ENCODE data around the gene SLC1A6. TPM values are rescaled to one million over a fixed set of nuclear protein-coding genes. Genes with fewer than 3 reads are reported as not detected.

SLC1A6 gene
- total RNA-seq, 1 donor from 2014 or later, result not detected

DNA sequence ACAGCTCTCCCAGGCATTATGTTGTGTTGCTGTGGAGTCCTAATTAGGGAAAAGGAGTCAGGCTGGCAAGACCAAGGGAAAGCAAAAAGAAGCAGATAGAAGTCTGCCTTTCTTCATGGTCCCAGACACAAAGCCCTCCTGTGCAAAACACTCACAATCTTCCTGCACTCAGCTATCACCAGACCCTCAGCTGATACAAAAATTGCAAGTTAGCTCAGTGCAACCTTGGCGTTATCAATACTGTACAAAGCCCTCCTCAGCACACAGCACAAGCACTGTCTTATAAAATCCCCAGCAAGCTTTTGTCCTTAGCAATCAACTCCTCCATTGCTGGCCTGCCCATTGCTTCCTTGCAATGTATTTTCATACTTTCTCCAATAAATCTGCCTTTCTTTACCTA lies 35.2 kb downstream of the SLC1A6 start:
- TF ChIP-seq, protein P1, sequence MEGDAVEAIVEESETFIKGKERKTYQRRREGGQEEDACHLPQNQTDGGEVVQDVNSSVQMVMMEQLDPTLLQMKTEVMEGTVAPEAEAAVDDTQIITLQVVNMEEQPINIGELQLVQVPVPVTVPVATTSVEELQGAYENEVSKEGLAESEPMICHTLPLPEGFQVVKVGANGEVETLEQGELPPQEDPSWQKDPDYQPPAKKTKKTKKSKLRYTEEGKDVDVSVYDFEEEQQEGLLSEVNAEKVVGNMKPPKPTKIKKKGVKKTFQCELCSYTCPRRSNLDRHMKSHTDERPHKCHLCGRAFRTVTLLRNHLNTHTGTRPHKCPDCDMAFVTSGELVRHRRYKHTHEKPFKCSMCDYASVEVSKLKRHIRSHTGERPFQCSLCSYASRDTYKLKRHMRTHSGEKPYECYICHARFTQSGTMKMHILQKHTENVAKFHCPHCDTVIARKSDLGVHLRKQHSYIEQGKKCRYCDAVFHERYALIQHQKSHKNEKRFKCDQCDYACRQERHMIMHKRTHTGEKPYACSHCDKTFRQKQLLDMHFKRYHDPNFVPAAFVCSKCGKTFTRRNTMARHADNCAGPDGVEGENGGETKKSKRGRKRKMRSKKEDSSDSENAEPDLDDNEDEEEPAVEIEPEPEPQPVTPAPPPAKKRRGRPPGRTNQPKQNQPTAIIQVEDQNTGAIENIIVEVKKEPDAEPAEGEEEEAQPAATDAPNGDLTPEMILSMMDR (conservative IDR thresholded peaks at IDR 0.05; ENCODE audit: low read depth, low read length), result no peak
- H3K4me3 ChIP-seq (ENCODE audit: low read depth, low read length), result no peak overlapping the region
- DNase-seq (ENCODE audit: low read depth), result no peak

GRCh38 chr19:14943601-14944000 lies 36.1 kb downstream of the SLC1A6 start:
- TF ChIP-seq, protein P1 (conservative IDR thresholded peaks at IDR 0.05; ENCODE audit: low read depth, low read length), result no peak
- no peak for DNase-seq (ENCODE audit: low read depth)
- no peak overlapping the region for H3K4me3 ChIP-seq (ENCODE audit: low read depth, low read length)

DNA sequence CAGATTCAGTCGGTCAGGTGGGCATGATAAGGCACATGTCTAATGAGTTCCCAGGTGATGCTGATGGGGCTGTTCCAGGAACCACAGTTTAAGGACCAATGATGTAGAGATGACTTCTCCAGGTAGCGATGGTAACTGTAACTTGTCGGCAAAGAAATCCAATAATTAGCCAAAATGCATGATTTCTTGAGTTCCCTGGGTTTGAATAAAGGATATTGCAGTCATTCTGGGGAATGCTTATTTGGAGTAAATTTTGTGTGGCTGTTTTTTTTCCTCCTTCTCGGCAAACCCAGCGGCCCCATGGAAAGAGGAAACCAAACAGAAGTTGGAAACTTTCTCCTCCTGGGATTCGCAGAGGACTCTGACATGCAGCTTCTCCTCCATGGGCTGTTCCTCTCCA lies 38.5 kb downstream of the SLC1A6 start, which contains the start of gene OR7C2:
Gene OR7C2, plus strand, starts transcription at position 301 of the 400 bp plus-strand sequence. Its CDS starts 0 bp downstream, at position 301.
- no peak for DNase-seq (ENCODE audit: low read depth)
- TF ChIP-seq, protein P1 (conservative IDR thresholded peaks at IDR 0.05; ENCODE audit: low read depth, low read length), result no peak

DNA sequence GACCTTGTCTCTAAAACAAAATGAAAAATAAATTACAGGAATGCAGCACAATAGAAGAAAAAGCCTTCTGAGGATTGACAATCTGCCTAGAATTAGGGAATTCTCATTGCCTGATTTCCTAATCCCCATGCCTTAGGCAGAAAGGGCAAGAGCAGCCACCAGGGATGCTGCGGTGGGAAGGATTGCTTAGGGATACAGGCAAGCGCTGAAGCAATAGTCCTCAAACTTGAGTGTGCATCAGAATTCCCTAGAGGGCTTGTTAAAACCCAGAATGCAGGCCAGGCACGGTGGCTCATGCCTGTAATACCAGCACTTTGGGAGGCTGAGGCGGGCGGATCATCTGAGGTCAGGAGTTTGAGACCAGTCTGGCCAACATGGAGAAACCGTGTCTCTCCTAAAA lies 39.4 kb downstream of the SLC1A6 start:
- H3K4me3 ChIP-seq (ENCODE audit: low read depth, low read length), result no peak overlapping the region
- DNase-seq (ENCODE audit: low read depth), result no peak
- TF ChIP-seq, protein P1 (conservative IDR thresholded peaks at IDR 0.05; ENCODE audit: low read depth, low read length), result no peak

More for the DNA sequence above, 38.5 kb downstream of the SLC1A6 start, which contains the start of gene OR7C2:
- no peak within 1 kb of the TSS for H3K4me3 ChIP-seq (ENCODE audit: low read depth, low read length)

GRCh38 chr19:14933506-14933905 lies 46.2 kb downstream of the SLC1A6 start:
- H3K4me3 ChIP-seq (ENCODE audit: low read depth, low read length), result no peak overlapping the region
- DNase-seq (ENCODE audit: low read depth), result no peak
- TF ChIP-seq, protein P1 (conservative IDR thresholded peaks at IDR 0.05; ENCODE audit: low read depth, low read length), result no peak

DNA sequence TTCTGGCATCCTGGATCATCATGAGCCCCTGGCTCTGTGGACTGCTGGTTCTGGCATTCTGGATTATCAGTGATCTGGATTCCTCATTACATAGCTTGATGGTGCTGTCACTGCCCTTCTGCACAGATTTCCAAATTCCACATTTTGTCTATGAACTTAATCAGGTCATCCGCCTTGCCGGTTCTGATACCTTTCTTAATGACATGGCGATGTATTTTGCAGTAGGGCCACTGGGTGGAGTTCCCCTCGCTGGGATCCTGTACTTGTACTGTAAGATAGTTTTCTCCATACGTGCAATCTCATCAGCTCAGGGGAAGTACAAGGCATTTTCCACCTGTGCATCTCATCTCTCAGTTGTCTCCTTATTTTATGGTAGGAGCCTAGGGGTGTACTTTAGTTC lies 62.8 kb downstream of the SLC1A6 start:
- TF ChIP-seq, protein P1 (conservative IDR thresholded peaks at IDR 0.05; ENCODE audit: low read depth, low read length), result no peak
- no peak overlapping the region for H3K4me3 ChIP-seq (ENCODE audit: low read depth, low read length)
- DNase-seq (ENCODE audit: low read depth), result no peak

DNA sequence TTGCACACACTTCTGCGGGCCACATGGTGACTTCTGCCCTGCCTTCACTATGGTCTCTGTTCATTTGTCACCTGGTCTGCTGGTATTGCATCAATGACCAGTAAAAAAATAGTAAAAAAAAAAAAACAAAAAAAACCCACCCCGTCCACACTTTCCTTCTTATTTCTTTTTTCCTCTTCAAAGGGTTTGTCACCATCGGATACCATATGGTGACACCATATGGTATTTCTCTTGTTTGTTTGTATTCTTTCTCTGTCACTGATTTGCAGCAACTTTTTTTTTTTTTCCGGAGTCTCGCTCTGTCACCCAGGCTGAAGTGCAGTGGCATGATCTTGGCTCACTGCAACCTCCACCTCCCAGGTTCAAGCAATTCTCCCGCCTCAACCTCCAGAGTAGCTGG lies 64.5 kb downstream of the SLC1A6 start:
- no peak overlapping the region for H3K4me3 ChIP-seq (ENCODE audit: low read depth, low read length)
- TF ChIP-seq, protein P1 (conservative IDR thresholded peaks at IDR 0.05; ENCODE audit: low read depth, low read length), result no peak
- DNase-seq (ENCODE audit: low read depth), result no peak

Measured in epithelial cell of proximal tubule (primary cell).